Stimulated activated memory B cell treated with anti-CD40 and anti-IgM and Interleukin-4, amounts not matched to agents 10 μg/mL and 1 μg/mL and 100 μg/mL, for 72 hours (primary cell): ENCODE data around the gene WASHC4.

Experiments used
- ATAC-seq: fragments of 150-1000 bp; cut with Tn5 transposase; 2 replicates; pipeline ENCODE4 v1.10.0; 2021
- H3K27ac Mint-ChIP-seq: one replicate; pipeline ENCODE4 v1.8.0; 2022; ENCODE audit warnings: mild to moderate bottlenecking, mixed read lengths
- H3K27me3 Mint-ChIP-seq: one replicate; pipeline ENCODE4 v1.8.0; 2022; ENCODE audit warnings: mixed read lengths
- H3K36me3 Mint-ChIP-seq: one replicate; pipeline ENCODE4 v1.8.0; 2022; ENCODE audit warnings: mixed read lengths
- H3K4me1 Mint-ChIP-seq: one replicate; pipeline ENCODE4 v1.8.0; 2022; ENCODE audit warnings: mixed read lengths
- H3K4me3 Mint-ChIP-seq: one replicate; pipeline ENCODE4 v1.8.0; 2022; ENCODE audit warnings: mild to moderate bottlenecking, moderate library complexity, mixed read lengths
- H3K9me3 Mint-ChIP-seq: one replicate; pipeline ENCODE4 v1.8.0; 2022; ENCODE audit warnings: mixed read lengths

The WASHC4 gene, protein sequence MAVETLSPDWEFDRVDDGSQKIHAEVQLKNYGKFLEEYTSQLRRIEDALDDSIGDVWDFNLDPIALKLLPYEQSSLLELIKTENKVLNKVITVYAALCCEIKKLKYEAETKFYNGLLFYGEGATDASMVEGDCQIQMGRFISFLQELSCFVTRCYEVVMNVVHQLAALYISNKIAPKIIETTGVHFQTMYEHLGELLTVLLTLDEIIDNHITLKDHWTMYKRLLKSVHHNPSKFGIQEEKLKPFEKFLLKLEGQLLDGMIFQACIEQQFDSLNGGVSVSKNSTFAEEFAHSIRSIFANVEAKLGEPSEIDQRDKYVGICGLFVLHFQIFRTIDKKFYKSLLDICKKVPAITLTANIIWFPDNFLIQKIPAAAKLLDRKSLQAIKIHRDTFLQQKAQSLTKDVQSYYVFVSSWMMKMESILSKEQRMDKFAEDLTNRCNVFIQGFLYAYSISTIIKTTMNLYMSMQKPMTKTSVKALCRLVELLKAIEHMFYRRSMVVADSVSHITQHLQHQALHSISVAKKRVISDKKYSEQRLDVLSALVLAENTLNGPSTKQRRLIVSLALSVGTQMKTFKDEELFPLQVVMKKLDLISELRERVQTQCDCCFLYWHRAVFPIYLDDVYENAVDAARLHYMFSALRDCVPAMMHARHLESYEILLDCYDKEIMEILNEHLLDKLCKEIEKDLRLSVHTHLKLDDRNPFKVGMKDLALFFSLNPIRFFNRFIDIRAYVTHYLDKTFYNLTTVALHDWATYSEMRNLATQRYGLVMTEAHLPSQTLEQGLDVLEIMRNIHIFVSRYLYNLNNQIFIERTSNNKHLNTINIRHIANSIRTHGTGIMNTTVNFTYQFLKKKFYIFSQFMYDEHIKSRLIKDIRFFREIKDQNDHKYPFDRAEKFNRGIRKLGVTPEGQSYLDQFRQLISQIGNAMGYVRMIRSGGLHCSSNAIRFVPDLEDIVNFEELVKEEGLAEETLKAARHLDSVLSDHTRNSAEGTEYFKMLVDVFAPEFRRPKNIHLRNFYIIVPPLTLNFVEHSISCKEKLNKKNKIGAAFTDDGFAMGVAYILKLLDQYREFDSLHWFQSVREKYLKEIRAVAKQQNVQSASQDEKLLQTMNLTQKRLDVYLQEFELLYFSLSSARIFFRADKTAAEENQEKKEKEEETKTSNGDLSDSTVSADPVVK

GRCh38 chr12:105107494-105108371 is at the start of gene WASHC4:
TSS of gene WASHC4 (plus strand) at chr12:105107731. CDS start at chr12:105107801, 70 bp downstream.
- ATAC-seq, result peak; percentile 99
- Mint-ChIP-seq H3K4me3 (peak within 1 kb of the TSS; percentile 93), H3K36me3 (peaks cover 11% of the 10 kb centered on the region), H3K27ac (peak within 1 kb of the TSS; percentile 95), H3K9me3 (peaks cover 2% of the 10 kb centered on the region), H3K27me3 (peaks cover 3% of the 10 kb centered on the region), H3K4me1 (peaks cover 38% of the 10 kb centered on the region)

DNA sequence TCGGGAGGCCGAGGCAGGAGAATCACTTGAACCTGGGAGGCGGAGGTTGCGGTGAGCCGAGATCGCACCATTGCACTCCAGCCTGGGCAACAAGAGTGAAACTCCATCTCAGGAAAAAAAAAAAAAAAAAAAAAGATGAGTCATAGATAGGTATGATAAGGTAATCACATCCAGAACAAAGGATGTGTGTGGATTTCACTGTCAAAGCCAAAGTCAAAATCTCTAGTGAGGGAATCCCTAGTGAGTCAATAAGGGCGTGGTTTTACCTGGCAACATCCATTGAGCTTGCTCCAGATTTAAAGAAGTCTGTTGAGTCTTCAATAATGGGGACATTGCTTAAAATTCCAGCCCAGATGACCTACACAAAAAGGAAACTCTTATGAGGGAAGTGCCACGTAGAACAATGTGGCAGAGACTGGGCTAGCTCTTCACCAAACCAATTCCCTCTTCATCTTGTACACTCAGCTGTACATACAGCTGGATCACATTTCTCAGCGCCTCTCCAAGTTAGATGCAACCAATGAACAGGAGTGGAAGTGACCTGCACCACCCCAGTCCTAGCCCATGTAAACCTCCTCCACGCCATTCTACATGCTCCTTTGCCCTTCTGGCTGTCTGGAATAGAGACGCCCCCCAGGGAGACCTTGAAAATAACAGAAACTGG is 46.7 kb upstream of the WASHC4 start:
- ATAC-seq, result no peak
- Mint-ChIP-seq H3K27me3 (peaks cover 2% of the 10 kb centered on the region), H3K36me3 (peaks cover 5% of the 10 kb centered on the region), H3K9me3 (peaks cover 7% of the 10 kb centered on the region), H3K27ac (no peak overlapping the region), H3K4me1 (no peaks in the 10 kb centered on the region), H3K4me3 (no peak overlapping the region)

DNA sequence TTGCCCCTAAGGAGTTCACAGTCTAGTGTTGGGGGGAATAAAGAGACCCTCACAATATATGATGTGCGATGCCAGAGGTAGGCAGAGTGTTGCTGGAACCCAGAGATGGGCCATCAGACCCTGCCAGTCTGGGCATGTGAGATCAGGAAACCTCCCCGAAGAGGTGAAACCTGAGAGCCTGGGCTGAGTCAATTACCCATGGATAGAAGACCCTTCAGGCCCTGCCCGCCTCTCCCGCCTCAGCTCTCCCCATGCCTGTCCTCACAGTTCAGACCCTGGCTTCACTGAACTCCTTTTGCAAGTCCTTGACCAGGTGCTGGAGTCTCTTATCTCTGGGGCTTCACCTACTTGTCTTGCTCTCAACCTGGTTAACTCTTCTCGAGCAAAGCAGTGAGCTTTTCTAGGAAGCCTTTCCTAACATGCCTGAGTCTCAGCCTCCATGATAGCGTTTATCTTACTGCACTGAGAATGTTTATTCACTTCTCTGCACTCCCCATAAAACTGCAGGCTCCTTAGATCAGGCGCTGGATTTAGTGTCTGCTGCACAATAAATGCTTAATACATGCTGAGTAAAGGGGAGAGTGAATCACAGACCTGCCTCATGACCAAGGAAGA is 42.9 kb upstream of the WASHC4 start:
- Mint-ChIP-seq H3K27ac (no peak overlapping the region), H3K27me3 (peaks cover 12% of the 10 kb centered on the region), H3K36me3 (no peaks in the 10 kb centered on the region), H3K9me3 (no peaks in the 10 kb centered on the region), H3K4me3 (no peak overlapping the region), H3K4me1 (no peaks in the 10 kb centered on the region)
- ATAC-seq, result no peak

DNA sequence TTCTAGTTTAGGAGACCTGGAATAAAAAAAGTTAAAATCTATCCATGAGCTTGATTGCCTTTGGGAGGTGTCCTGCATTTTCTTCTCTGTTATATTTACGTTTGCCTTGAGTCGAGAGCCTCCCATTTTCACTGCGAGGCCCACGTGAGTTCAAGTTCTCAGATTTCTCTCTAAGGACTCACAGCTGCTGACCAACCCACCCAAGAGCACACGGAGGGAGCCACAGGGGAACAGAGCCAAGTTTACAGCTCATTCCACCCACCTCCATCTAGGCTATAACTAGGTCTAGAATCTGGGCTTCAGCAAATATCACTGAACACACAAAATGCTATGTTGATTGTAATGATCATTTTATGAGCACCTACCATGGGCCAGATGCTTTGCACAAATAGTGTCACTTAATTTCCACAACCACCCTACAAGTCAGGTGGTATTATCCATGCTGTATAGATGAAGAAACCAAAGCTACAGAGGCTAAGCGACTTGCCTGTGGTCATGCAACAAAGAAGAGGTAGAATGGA is 40.0 kb upstream of the WASHC4 start:
- ATAC-seq, result no peak
- H3K27me3 Mint-ChIP-seq, result peaks cover 12% of the 10 kb centered on the region
- no peak overlapping the region for H3K27ac Mint-ChIP-seq
- no peaks in the 10 kb centered on the region for H3K36me3 Mint-ChIP-seq
- no peak overlapping the region for H3K4me3 Mint-ChIP-seq
- H3K4me1 Mint-ChIP-seq, result peaks cover 4% of the 10 kb centered on the region
- no peaks in the 10 kb centered on the region for H3K9me3 Mint-ChIP-seq

DNA sequence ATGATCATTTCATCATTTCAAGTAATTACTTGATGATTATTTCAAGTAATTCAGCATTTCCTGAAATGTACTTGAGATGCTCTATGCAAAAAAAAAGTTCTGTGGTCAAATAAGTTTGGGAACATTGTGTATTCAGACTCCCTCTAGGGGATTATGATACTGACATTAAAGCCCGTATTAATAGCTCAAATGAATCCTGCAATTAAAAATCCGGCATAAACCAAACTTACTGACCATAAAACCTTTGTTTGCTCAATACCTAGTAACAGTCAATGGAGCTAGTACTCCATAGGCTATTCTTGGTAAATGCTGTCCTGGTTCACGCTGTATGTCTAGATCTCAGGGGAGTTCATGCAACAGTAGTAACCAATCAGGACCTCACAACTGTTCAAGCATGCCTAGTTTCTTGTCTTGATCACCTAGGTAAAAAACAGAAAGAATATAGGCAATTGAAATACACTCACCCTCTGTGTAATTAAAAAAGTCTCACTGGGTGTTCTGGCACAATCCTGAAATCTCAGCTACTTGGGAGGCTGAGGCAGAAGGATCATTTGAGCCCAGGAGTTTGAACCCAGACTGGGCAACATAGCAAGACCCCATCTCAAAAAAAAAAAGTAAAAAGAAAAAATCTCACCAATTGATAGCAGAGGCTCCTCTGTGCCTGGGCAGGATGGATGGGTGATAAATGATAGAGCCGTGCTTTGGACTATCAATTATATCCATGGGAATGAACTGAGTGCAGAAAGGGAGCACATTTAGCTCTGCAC is 37.4 kb upstream of the WASHC4 start:
- no peaks in the 10 kb centered on the region for H3K36me3 Mint-ChIP-seq
- no peaks in the 10 kb centered on the region for H3K9me3 Mint-ChIP-seq
- peaks cover 12% of the 10 kb centered on the region for H3K4me1 Mint-ChIP-seq
- H3K27me3 Mint-ChIP-seq, result peaks cover 12% of the 10 kb centered on the region
- no peak overlapping the region for H3K27ac Mint-ChIP-seq
- H3K4me3 Mint-ChIP-seq, result no peak overlapping the region
- ATAC-seq, result no peak

DNA sequence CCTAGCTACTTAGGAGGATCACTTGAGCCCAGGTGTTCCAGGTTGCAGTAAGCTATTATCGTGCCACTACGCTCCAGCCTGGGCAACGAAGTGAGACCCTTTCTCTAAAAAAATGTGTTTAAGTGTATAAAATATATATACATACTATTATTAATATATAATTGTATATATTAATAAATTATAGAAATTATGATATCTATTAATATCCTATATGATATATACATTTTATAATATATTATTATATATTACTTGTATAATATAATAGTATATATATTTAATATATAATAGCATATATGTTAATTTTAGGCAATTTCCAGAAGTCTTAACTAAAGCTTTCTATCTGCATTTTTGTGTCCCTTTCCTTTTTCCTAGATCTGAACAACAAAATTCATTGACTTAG is 35.5 kb upstream of the WASHC4 start:
- peaks cover 12% of the 10 kb centered on the region for H3K4me1 Mint-ChIP-seq

DNA sequence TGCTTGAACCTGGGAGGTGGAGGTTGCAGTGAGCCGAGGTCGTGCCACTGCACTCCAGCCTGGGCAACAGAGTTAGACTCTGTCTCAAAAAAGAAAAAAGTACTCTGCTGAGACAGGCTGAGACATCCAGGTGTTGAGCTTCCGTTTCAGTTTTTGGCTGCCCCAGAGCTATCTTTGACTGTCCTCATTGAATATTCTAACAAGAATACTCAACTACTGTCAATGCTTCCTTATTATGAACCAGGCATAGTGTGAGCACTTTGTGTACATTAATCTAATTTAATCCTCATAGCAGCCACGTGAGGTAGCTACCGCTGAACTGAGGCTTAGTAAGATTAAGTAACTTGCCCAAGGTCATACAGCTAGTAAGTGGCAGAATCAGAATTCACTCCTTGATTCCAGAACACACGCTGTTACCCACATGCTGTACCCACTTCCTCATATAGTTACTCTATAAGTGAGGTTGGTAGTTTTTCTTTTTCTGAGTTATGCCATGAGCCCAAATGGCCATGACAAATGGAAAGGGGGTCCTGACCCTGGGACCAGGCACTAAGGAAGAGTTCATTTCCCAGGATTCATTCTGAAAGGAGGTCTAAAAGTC is 34.5 kb upstream of the WASHC4 start:
- Mint-ChIP-seq H3K4me3 (no peak overlapping the region), H3K4me1 (peaks cover 12% of the 10 kb centered on the region), H3K36me3 (no peaks in the 10 kb centered on the region)

More for the DNA sequence above, 35.5 kb upstream of the WASHC4 start:
- Mint-ChIP-seq H3K27ac (no peak overlapping the region), H3K36me3 (no peaks in the 10 kb centered on the region), H3K4me3 (no peak overlapping the region), H3K9me3 (no peaks in the 10 kb centered on the region), H3K27me3 (no peaks in the 10 kb centered on the region)
- ATAC-seq, result no peak

DNA sequence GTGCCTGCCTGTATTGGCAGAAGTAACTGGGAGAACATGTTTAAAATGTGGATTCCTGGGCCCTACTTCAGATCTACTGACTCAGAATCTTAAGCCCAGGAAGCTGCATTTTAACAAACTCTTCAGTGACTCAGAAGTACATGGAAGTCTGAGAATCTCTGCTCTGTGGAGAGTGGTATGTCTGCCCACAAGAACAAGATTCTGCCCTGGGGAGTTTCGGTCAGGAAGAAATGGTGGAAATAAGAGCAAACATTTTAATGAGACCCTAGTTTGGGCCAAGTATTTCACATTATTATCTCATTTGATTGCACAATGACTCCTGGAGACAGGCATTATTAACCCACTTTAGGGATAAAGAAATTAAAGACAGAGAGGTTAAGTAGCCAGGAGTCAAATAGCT is 31.4 kb upstream of the WASHC4 start:
- H3K27me3 Mint-ChIP-seq, result no peaks in the 10 kb centered on the region
- no peaks in the 10 kb centered on the region for H3K9me3 Mint-ChIP-seq
- H3K4me3 Mint-ChIP-seq, result no peak overlapping the region
- ATAC-seq, result no peak
- H3K27ac Mint-ChIP-seq, result no peak overlapping the region
- peaks cover 12% of the 10 kb centered on the region for H3K4me1 Mint-ChIP-seq
- no peaks in the 10 kb centered on the region for H3K36me3 Mint-ChIP-seq

More for the DNA sequence above, 34.5 kb upstream of the WASHC4 start:
- Mint-ChIP-seq H3K27me3 (no peaks in the 10 kb centered on the region), H3K27ac (no peak overlapping the region), H3K9me3 (no peaks in the 10 kb centered on the region)
- no peak for ATAC-seq

DNA sequence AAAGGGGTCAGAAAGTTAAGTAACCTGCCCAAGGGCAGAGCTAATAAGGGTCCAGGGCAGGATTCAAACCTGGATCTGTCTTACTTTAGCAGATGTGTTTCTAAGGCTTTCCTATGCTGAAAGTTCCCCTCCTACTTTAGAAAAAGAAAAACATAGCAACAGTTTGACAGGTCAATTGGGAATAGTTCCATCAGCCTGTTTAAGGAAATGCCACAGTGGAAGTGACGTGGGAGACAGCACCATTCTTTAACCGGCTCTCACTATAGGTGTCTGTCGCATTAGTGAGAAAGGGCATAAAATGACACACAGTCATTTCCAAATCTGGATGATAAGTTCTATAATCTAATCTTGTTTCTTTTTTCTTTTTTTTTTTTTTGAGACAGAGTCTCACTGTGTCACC is 30.6 kb upstream of the WASHC4 start:
- Mint-ChIP-seq H3K36me3 (no peaks in the 10 kb centered on the region), H3K4me3 (no peak overlapping the region), H3K27ac (no peak overlapping the region), H3K27me3 (no peaks in the 10 kb centered on the region), H3K9me3 (no peaks in the 10 kb centered on the region), H3K4me1 (peaks cover 12% of the 10 kb centered on the region)
- no peak for ATAC-seq

GRCh38 chr12:105077435-105077834 is 30.1 kb upstream of the WASHC4 start:
- Mint-ChIP-seq H3K27me3 (peaks cover 3% of the 10 kb centered on the region), H3K4me3 (no peak overlapping the region), H3K36me3 (no peaks in the 10 kb centered on the region), H3K27ac (no peak overlapping the region), H3K4me1 (peaks cover 9% of the 10 kb centered on the region), H3K9me3 (no peaks in the 10 kb centered on the region)
- ATAC-seq, result no peak

DNA sequence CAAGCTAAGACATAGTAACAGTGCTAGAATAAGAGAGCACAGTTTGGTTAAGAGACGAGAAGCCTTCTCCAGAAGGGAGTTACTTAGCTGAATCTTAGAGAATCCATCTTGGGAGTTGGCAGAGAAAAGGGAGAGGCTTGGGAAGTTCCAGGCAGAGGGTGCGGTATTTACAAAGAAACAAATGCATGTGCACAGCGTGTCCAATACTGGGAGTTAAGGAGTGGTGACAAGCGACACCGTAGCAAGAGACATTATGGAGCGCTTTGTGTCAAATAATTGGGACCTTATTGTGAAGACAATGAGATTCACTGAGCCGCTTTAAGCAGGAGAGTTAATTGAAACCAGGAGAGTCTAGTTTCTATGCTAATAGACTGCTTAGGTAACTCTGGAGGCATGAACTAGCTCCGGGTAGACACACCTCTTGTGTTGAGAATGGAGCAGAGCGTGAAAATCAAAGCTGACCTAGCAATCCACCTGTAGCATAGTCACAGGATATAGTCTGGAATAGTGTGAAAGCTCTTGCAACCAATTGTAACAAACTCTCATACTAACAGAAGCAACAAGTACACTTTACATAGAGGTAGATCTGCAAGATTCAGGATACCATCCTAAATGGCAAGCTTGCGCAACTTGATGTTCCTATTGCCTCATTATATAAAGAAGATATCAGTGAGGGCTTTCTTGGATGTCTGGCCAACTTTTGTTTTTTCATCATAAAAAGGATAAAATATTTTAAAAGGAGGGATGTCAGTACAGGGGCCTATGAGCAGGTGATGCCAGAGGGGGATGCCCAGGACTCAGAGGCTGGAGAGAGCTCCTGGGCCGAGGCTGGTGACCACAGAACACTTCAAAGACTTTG is 28.6 kb upstream of the WASHC4 start:
- ATAC-seq, result no peak
- no peaks in the 10 kb centered on the region for H3K36me3 Mint-ChIP-seq
- H3K4me1 Mint-ChIP-seq, result peaks cover 7% of the 10 kb centered on the region
- H3K9me3 Mint-ChIP-seq, result no peaks in the 10 kb centered on the region
- peaks cover 18% of the 10 kb centered on the region for H3K27me3 Mint-ChIP-seq
- no peak overlapping the region for H3K4me3 Mint-ChIP-seq
- H3K27ac Mint-ChIP-seq, result no peak overlapping the region

DNA sequence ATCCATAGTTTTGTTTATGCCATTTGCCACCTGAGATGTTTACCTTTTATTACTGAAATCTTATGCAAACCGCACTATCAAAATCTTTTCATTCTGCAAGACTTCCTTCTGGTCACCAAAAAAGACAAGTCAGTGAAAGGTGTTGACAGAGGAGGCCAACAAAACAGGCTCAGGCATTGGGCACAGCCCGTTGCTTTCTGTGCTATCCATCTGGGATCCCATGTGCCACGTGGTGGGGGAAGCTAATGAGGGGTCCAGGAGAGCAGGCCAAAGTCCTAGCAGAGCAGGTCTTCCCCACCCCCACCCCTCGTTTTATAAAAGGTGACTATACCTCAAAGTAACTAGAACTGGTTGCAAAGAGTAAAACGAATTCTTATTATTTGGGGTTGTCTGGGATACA is 24.5 kb upstream of the WASHC4 start:
- H3K4me1 Mint-ChIP-seq, result peaks cover 10% of the 10 kb centered on the region
- no peak for ATAC-seq
- H3K4me3 Mint-ChIP-seq, result no peak overlapping the region
- no peaks in the 10 kb centered on the region for H3K9me3 Mint-ChIP-seq
- H3K36me3 Mint-ChIP-seq, result no peaks in the 10 kb centered on the region
- no peak overlapping the region for H3K27ac Mint-ChIP-seq
- H3K27me3 Mint-ChIP-seq, result peaks cover 30% of the 10 kb centered on the region
